H1 (cell line): Measurements from ENCODE around the gene ENDOU. TPM values are rescaled to one million over a fixed set of nuclear protein-coding genes. Genes with fewer than 3 reads are reported as not detected.

Experiments used
- CTCF ChIA-PET: fragments of 300-600 bp; sonication (Branson Sonifier 250); formaldehyde crosslinking; loops from one replicate; lab custom pipeline; 2021; ENCODE audit not compliant: partially characterized antibody; lab: Charles Lee
- POLR2A ChIA-PET: fragments of 300-600 bp; sonication (Branson Sonifier 250); formaldehyde crosslinking; loops from one replicate; lab custom pipeline; 2021; ENCODE audit warnings: inconsistent platforms; ENCODE audit not compliant: partially characterized antibody; lab: Charles Lee
- DNase-seq, 2 experiments: peaks; one replicate each; pipeline versions ENCODE4 v3.0.0 to v3.0.0-alpha.2; 2010 to 2022; ENCODE audit warnings: low spot score in 2 of 2, low read depth in 1 of 2, mixed read lengths in 1 of 2
- FAIRE-seq: peaks from 2 replicates; lab custom pipeline; 2011; peaks lifted over from hg19 to GRCh38; lab: Jason Lieb, UNC
- H2AFZ ChIP-seq: 2 replicates; pipeline ENCODE4 v1.8.1; 2012; ENCODE audit warnings: low read length, inconsistent platforms
- H2AK5ac ChIP-seq: 2 replicates; pipeline ENCODE4 v1.6.1; 2013; ENCODE audit warnings: low read depth, low read length
- H2BK120ac ChIP-seq: replicated peaks from 2 replicates; pipeline ENCODE3; 2013; ENCODE audit warnings: low read depth, low read length, inconsistent platforms
- H2BK12ac ChIP-seq: 2 replicates; pipeline ENCODE4 v1.6.1; 2013; ENCODE audit warnings: low read depth, low read length
- H2BK15ac ChIP-seq: 2 replicates; pipeline ENCODE4 v1.6.1; 2013; ENCODE audit warnings: low read length
- H2BK20ac ChIP-seq: 2 replicates; pipeline ENCODE4 v1.6.1; 2013; ENCODE audit warnings: low read length
- H2BK5ac ChIP-seq: 2 replicates; pipeline ENCODE4 v1.6.1; 2013; ENCODE audit warnings: low read depth, low read length
- H3K14ac ChIP-seq: 2 replicates; pipeline ENCODE4 v1.6.1; 2013; ENCODE audit warnings: inconsistent platforms; ENCODE audit not compliant: insufficient read length
- H3K18ac ChIP-seq: 2 replicates; pipeline ENCODE4 v1.6.1; 2013; ENCODE audit warnings: low read length; ENCODE audit errors: extremely low read depth
- H3K23ac ChIP-seq: 2 replicates; pipeline ENCODE4 v1.6.1; 2013; ENCODE audit warnings: inconsistent platforms; ENCODE audit not compliant: insufficient read length
- H3K23me2 ChIP-seq: 2 replicates; pipeline ENCODE4 v1.6.1; 2013; ENCODE audit warnings: low read depth, low read length
- H3K27ac ChIP-seq: 2 replicates; pipeline ENCODE4 v1.6.1; 2011; ENCODE audit warnings: low read depth, low read length, inconsistent platforms
- H3K27me3 ChIP-seq, 4 experiments: replicated peaks in 1 of 4; 1 replicate in 1 of 4; 2 replicates in 3 of 4; pipeline versions ENCODE4 v1.6.1 to v1.8.1; 2011 to 2013; ENCODE audit warnings: low read length in 3 of 4, mild to moderate bottlenecking in 3 of 4, inconsistent platforms in 2 of 4, mixed read lengths in 2 of 4, moderate library complexity in 1 of 4; ENCODE audit not compliant: control insufficient read depth in 3 of 4, insufficient read depth in 3 of 4; ENCODE audit errors: extremely low read depth in 1 of 4
- H3K36me3 ChIP-seq, 4 experiments: 2 replicates each; pipeline versions ENCODE4 v1.6.1 to v1.8.1; 2011 to 2013; ENCODE audit warnings: mild to moderate bottlenecking in 4 of 4, low read length in 3 of 4, moderate library complexity in 2 of 4, control low read depth in 1 of 4, inconsistent platforms in 1 of 4; ENCODE audit not compliant: insufficient read depth in 4 of 4, control insufficient read depth in 2 of 4
- H3K4ac ChIP-seq: replicated peaks from 2 replicates; pipeline ENCODE3; 2013; ENCODE audit warnings: low read length, low read depth, mixed read lengths, inconsistent platforms; ENCODE audit not compliant: insufficient read length
- H3K4me1 ChIP-seq, 4 experiments: replicated peaks in 1 of 4; 1 replicate in 1 of 4; 2 replicates in 3 of 4; pipeline versions ENCODE4 v1.6.1 to v1.8.1; 2011 to 2013; ENCODE audit warnings: low read length in 3 of 4, inconsistent platforms in 2 of 4, mixed read lengths in 1 of 4; ENCODE audit not compliant: insufficient read depth in 4 of 4, control insufficient read depth in 3 of 4
- H3K4me2 ChIP-seq, 2 experiments: 2 replicates each; pipeline versions ENCODE4 v1.6.1 to v1.8.1; 2011 to 2013; ENCODE audit warnings: low read depth in 2 of 2, low read length in 2 of 2, control low read depth in 1 of 2, inconsistent platforms in 1 of 2, mild to moderate bottlenecking in 1 of 2; ENCODE audit not compliant: insufficient read depth in 1 of 2
- H3K4me3 ChIP-seq, 4 experiments: fragments of 200-600, 300-600 bp in 1 of 4; sonication (generic), shearing (Covaris generic), sonication (Bioruptor Twin) in 1 of 4; 2 replicates each; pipeline versions ENCODE4 v1.5.1 to v1.8.1; 2011 to 2016; ENCODE audit warnings: low read length in 4 of 4, low read depth in 3 of 4, control low read depth in 2 of 4, inconsistent platforms in 2 of 4, mild to moderate bottlenecking in 2 of 4, mixed read lengths in 1 of 4, moderate library complexity in 1 of 4; ENCODE audit not compliant: insufficient read depth in 2 of 4; ENCODE audit errors: extremely low read depth in 1 of 4
- H3K56ac ChIP-seq: replicated peaks from 2 replicates; pipeline ENCODE3; 2013; ENCODE audit warnings: low read depth, mild to moderate bottlenecking, mixed read lengths, low read length, inconsistent platforms; ENCODE audit not compliant: insufficient read length
- H3K79me1 ChIP-seq: 2 replicates; pipeline ENCODE4 v1.6.1; 2013; ENCODE audit warnings: low read depth, low read length, control low read depth
- H3K79me2 ChIP-seq, 2 experiments: 2 replicates each; pipeline versions ENCODE4 v1.6.1 to v1.8.1; 2012 to 2013; ENCODE audit warnings: low read length in 2 of 2, mild to moderate bottlenecking in 2 of 2, inconsistent platforms in 1 of 2; ENCODE audit not compliant: insufficient read depth in 2 of 2, control insufficient read depth in 1 of 2
- H3K9ac ChIP-seq, 4 experiments: replicated peaks in 1 of 4; 1 replicate in 1 of 4; 2 replicates in 3 of 4; pipeline versions ENCODE4 v1.6.1 to v1.8.1; 2011 to 2013; ENCODE audit warnings: low read depth in 3 of 4, low read length in 3 of 4, control low read depth in 2 of 4, mild to moderate bottlenecking in 2 of 4, moderate library complexity in 2 of 4, inconsistent platforms in 1 of 4; ENCODE audit errors: extremely low read depth in 1 of 4
- H3K9me3 ChIP-seq, 2 experiments: 2 replicates each; pipeline versions ENCODE4 v1.6.1 to v1.8.1; 2012 to 2013; ENCODE audit warnings: mild to moderate bottlenecking in 2 of 2, moderate library complexity in 2 of 2, control low read depth in 1 of 2, inconsistent platforms in 1 of 2, low read depth in 1 of 2, low read length in 1 of 2, mixed read lengths in 1 of 2; ENCODE audit not compliant: insufficient read depth in 2 of 2
- H4K20me1 ChIP-seq, 2 experiments: replicated peaks in 1 of 2; 2 replicates each; pipeline versions ENCODE3 to v1.8.1; 2011 to 2013; ENCODE audit warnings: inconsistent platforms in 2 of 2, low read length in 2 of 2, mild to moderate bottlenecking in 1 of 2; ENCODE audit not compliant: insufficient read depth in 2 of 2, control insufficient read depth in 1 of 2
- H4K5ac ChIP-seq: 2 replicates; pipeline ENCODE4 v1.6.1; 2013; ENCODE audit warnings: low read length, low read depth, mixed read lengths, inconsistent platforms; ENCODE audit not compliant: insufficient read length
- H4K8ac ChIP-seq: 2 replicates; pipeline ENCODE4 v1.8.0; 2013; ENCODE audit warnings: mild to moderate bottlenecking, moderate library complexity, low read length, inconsistent platforms; ENCODE audit not compliant: insufficient read depth; ENCODE audit errors: extremely low read depth
- H4K91ac ChIP-seq: replicated peaks from 2 replicates; pipeline ENCODE3; 2013; ENCODE audit warnings: low read length, mixed read lengths, inconsistent platforms; ENCODE audit not compliant: insufficient read length
- CTCF ChIP-seq, 3 experiments: IDR thresholded peaks; 1 replicate in 2 of 3; 2 replicates in 1 of 3; pipeline versions ENCODE4 v1.5.1 to v1.6.1; 2011; ENCODE audit warnings: low read length in 3 of 3, mild to moderate bottlenecking in 3 of 3, inconsistent platforms in 2 of 3, low read depth in 1 of 3, moderate library complexity in 1 of 3; ENCODE audit not compliant: insufficient read depth in 1 of 3; ENCODE audit errors: control extremely low read depth in 1 of 3
- EGR1 ChIP-seq: IDR thresholded peaks from 2 replicates; pipeline ENCODE4 v1.6.1; 2011; ENCODE audit warnings: low read depth, low read length, borderline replicate concordance
- RAD21 ChIP-seq, 2 experiments: IDR thresholded peaks in 1 of 2; conservative IDR thresholded peaks in 1 of 2; 2 replicates each; pipeline ENCODE4 v1.6.1; 2011; ENCODE audit warnings: low read depth in 2 of 2, low read length in 2 of 2, improper control_type of control experiment in 1 of 2, inconsistent platforms in 1 of 2, mild to moderate bottlenecking in 1 of 2, moderate library complexity in 1 of 2
- WGBS, 2 experiments: shearing (Covaris generic) in 1 of 2; methylation state at CpG; one replicate each; pipeline versions ENCODE4 v1.1.6 to v1.1.7; 2013 to 2015; ENCODE audit warnings: low lambda C conversion rate in 2 of 2, mixed read lengths in 2 of 2, inconsistent platforms in 1 of 2, low coverage in 1 of 2, missing lambda C conversion rate in 1 of 2; ENCODE audit not compliant: insufficient replicate concordance in 2 of 2, insufficient coverage in 1 of 2, insufficient read length in 1 of 2; ENCODE audit errors: extremely low coverage in 1 of 2, missing lambda C conversion rate in 1 of 2; 5-methylcytosine and 5-hydroxymethylcytosine counted together
- polyA plus RNA-seq, 7 experiments: library from polyadenylated mRNA; depleted of rRNA in 3 of 7; stranded (reverse) in 5 of 7; unstranded in 2 of 7; fragments of >200 nt in 5 of 7; fragments of 200-250 nt in 2 of 7; gene quantifications; 1 replicate in 5 of 7; 2 replicates in 1 of 7; 4 replicates in 1 of 7; pipeline versions ENCODE4 v1.2.1 to v1.2.3, GENCODE V29; 2011 to 2013; ENCODE audit warnings: missing spikeins in 2 of 7, mixed read lengths in 2 of 7
- total RNA-seq: library from RNA; stranded (reverse); fragmentation: NEBNext Ultra II Directional; extraction: Animal tissue kit (Norgen Biotek cat#: 25700); gene quantifications from 2 replicates; pipeline ENCODE4 v1.2.1, GENCODE V29; 2021

Gene ENDOU
- total and polyA plus RNA-seq, 2 of the 8 experiments (the other 6 are each of a cell fraction or from before 2014, with no cell fraction given) = not detected

GRCh38 chr12:47686645-47687240 is 38.5 kb downstream of the ENDOU start:
- no peak overlapping the region for H2BK120ac ChIP-seq
- H2AK5ac ChIP-seq = no peak overlapping the region
- peaks cover 0 to 15% (median 0%) of the 10 kb centered on the region in 4 experiments; a peak in 5 of 8 replicates for H3K36me3 ChIP-seq
- H3K4me3 ChIP-seq = no peak overlapping the region
- no peaks in the 10 kb centered on the region for H3K4me1 ChIP-seq
- CTCF ChIA-PET = interaction anchor here (0.6 to 4.8 kb wide), 14 partner anchors 12 to 1538 kb away, joined by 3 to 59 read pairs (median 4); partner anchors contain the start of gene ASB8
- no peak overlapping the region for H3K23ac ChIP-seq
- TF ChIP-seq EGR1 (no peak), CTCF (IDR thresholded peaks at IDR 0.05; ENCODE audit: control extremely low read depth in 1 of 3, insufficient read depth in 1 of 3, low read depth in 1 of 3, low read length in 3 of 3) (peak in 2 of 3 experiments; percentile 49 to 54; a peak in 3 of 4 replicates), RAD21 (IDR thresholded peaks at IDR 0.05 in 1 of 2, conservative IDR thresholded peaks at IDR 0.05 in 1 of 2; ENCODE audit: low read depth in 2 of 2, low read length in 2 of 2) (peak; percentile 77 to 83)
- H3K18ac ChIP-seq = no peak overlapping the region
- no peak overlapping the region for H2BK15ac ChIP-seq
- H3K4me2 ChIP-seq = no peak overlapping the region
- H2AFZ ChIP-seq = no peak overlapping the region
- H3K9me3 ChIP-seq = no peaks in the 10 kb centered on the region
- H2BK20ac ChIP-seq = no peak overlapping the region
- no peaks in the 10 kb centered on the region for H3K23me2 ChIP-seq
- H2BK5ac ChIP-seq = no peak overlapping the region
- no peak overlapping the region for H3K9ac ChIP-seq
- FAIRE-seq = no peak
- H3K56ac ChIP-seq = no peak overlapping the region
- H4K20me1 ChIP-seq = no peaks in the 10 kb centered on the region
- H3K79me2 ChIP-seq = no peaks in the 10 kb centered on the region
- no peak for DNase-seq
- POLR2A ChIA-PET = interaction anchor here (0.5 kb wide), 1 partner anchor 95 kb away, joined by 3 read pairs; no protein-coding TSS in a partner anchor
- H4K5ac ChIP-seq = no peak overlapping the region
- H3K27ac ChIP-seq = no peak overlapping the region
- H3K14ac ChIP-seq = no peak overlapping the region
- H4K91ac ChIP-seq = no peak overlapping the region
- no peak overlapping the region for H2BK12ac ChIP-seq
- H4K8ac ChIP-seq = no peak overlapping the region
- H3K27me3 ChIP-seq = no peaks in the 10 kb centered on the region
- 80 to 100% methylated on average over 1 to 4 of the region's 4 CpGs for WGBS, 2 experiments
- no peaks in the 10 kb centered on the region for H3K79me1 ChIP-seq
- H3K4ac ChIP-seq = no peak overlapping the region
